MCF 10A (cell line): ENCODE data around the gene ELAPOR2. TPM values are rescaled to one million over a fixed set of nuclear protein-coding genes. Genes with fewer than 3 reads are reported as not detected.

Experiments
- BruUV-seq: library from RNA; stranded (reverse); fragments of 400-500 nt; replicated peaks from 2 replicates; lab custom pipeline; 2021; lab: Mats Ljungman, UMichigan
- CTCF ChIA-PET: fragments of 300-600 bp; sonication (Branson Sonifier 250); formaldehyde crosslinking; extraction: SDS; loops from one replicate; lab custom pipeline; 2021; ENCODE audit warnings: antibody characterized with exemption, inconsistent platforms; lab: Yijun Ruan, JAX
- POLR2A ChIA-PET: fragments of 300-600, 350-650 bp; sonication (Branson Sonifier 250); formaldehyde crosslinking; extraction: SDS; loops from one replicate; lab custom pipeline; 2020; ENCODE audit warnings: antibody characterized with exemption, inconsistent platforms; lab: Yijun Ruan, JAX
- DNase-seq: peaks from one replicate; pipeline ENCODE4 v3.0.0-alpha.2; 2018; ENCODE audit not compliant: unreplicated experiment
- H3K27ac Mint-ChIP-seq: one replicate; pipeline ENCODE4 v1.8.0; 2022; ENCODE audit warnings: mild to moderate bottlenecking, low read depth, mixed read lengths; ENCODE audit not compliant: unreplicated experiment
- H3K27me3 Mint-ChIP-seq: one replicate; pipeline ENCODE4 v1.8.0; 2022; ENCODE audit warnings: mixed read lengths; ENCODE audit not compliant: insufficient read depth, unreplicated experiment
- H3K36me3 Mint-ChIP-seq: one replicate; pipeline ENCODE4 v1.8.0; 2022; ENCODE audit warnings: mild to moderate bottlenecking, moderate library complexity, mixed read lengths; ENCODE audit not compliant: insufficient read depth, unreplicated experiment
- H3K4me1 Mint-ChIP-seq: one replicate; pipeline ENCODE4 v1.8.0; 2022; ENCODE audit warnings: mixed read lengths; ENCODE audit not compliant: insufficient read depth, unreplicated experiment
- H3K4me3 Mint-ChIP-seq: one replicate; pipeline ENCODE4 v1.8.0; 2022; ENCODE audit warnings: mild to moderate bottlenecking, moderate library complexity, mixed read lengths; ENCODE audit not compliant: unreplicated experiment
- H3K9me3 Mint-ChIP-seq: one replicate; pipeline ENCODE4 v1.8.0; 2022; ENCODE audit warnings: mixed read lengths; ENCODE audit not compliant: unreplicated experiment
- CTCF ChIP-seq: fragments of 200-600 bp; IDR thresholded peaks from one replicate; pipeline ENCODE4 v1.8.0; 2022; ENCODE audit warnings: antibody characterized with exemption, mild to moderate bottlenecking; ENCODE audit not compliant: unreplicated experiment
- intact Hi-C: fragments of 100-400 bp; cut with micrococcal nuclease; formaldehyde crosslinking; loops from 2 replicates; pipeline ENCODE4 v1.14.1; 2022
- total RNA-seq: library from RNA; stranded (reverse); gene quantifications from 2 replicates; pipeline ENCODE4 v1.2.3, GENCODE V29; 2022

Gene ELAPOR2
- total RNA-seq, 1 experiment from 2014 or later = 16.3 TPM

- ChIA-PET CTCF (interaction anchor here (0.6 to 1.2 kb wide), 3 partner anchors 42 to 134 kb away, joined by 3 to 5 read pairs (median 3); no protein-coding TSS in a partner anchor), POLR2A (interaction anchor here (0.6 to 2.9 kb wide), 14 partner anchors 17 to 279 kb away, joined by 3 to 18 read pairs (median 4); partner anchors contain the start of genes DMTF1, ELAPOR2 and TMEM243)
- Mint-ChIP-seq H3K27ac (peak overlapping the region; percentile 94), H3K4me3 (peak overlapping the region; percentile 81), H3K36me3 (no peaks in the 10 kb centered on the region), H3K9me3 (peaks cover 7% of the 10 kb centered on the region), H3K4me1 (peaks cover 12% of the 10 kb centered on the region), H3K27me3 (peaks cover 11% of the 10 kb centered on the region)
- BruUV-seq = TSS peak; percentile 54
- peak; percentile 13 for DNase-seq
- intact Hi-C loops = loop anchor here (1.0 kb wide), 1 partner anchor 100 kb away; no protein-coding TSS in a partner anchor
- TF ChIP-seq CTCF = no peak
Observed at GRCh38 chr7:87038993-87039690, 20.3 kb downstream of the ELAPOR2 start.

- DNase-seq = no peak
- H3K27ac Mint-ChIP-seq = no peak overlapping the region
- peaks cover 11% of the 10 kb centered on the region for H3K27me3 Mint-ChIP-seq
- no peak for TF ChIP-seq CTCF
- H3K4me1 Mint-ChIP-seq = peaks cover 12% of the 10 kb centered on the region
- intact Hi-C loops = no loop called here
- no TSS peak for BruUV-seq
- ChIA-PET CTCF (no interaction called here), POLR2A (no interaction called here)
- no peak overlapping the region for H3K4me3 Mint-ChIP-seq
- H3K36me3 Mint-ChIP-seq = no peaks in the 10 kb centered on the region
- H3K9me3 Mint-ChIP-seq = no peaks in the 10 kb centered on the region
Observed at GRCh38 chr7:87036985-87037384, 22.5 kb downstream of the ELAPOR2 start.

GRCh38 chr7:87032604-87033339 is 26.7 kb downstream of the ELAPOR2 start:
- peaks cover 11% of the 10 kb centered on the region for H3K4me1 Mint-ChIP-seq
- no peak overlapping the region for H3K4me3 Mint-ChIP-seq
- DNase-seq = no peak
- H3K9me3 Mint-ChIP-seq = no peaks in the 10 kb centered on the region
- no peak for TF ChIP-seq CTCF
- H3K27ac Mint-ChIP-seq = no peak overlapping the region
- ChIA-PET POLR2A (no interaction called here), CTCF (interaction anchor here (0.7 kb wide), 1 partner anchor 197 kb away, joined by 3 read pairs; no protein-coding TSS in a partner anchor)
- BruUV-seq = no TSS peak
- peaks cover 11% of the 10 kb centered on the region for H3K27me3 Mint-ChIP-seq
- intact Hi-C loops = no loop called here
- H3K36me3 Mint-ChIP-seq = no peaks in the 10 kb centered on the region

GRCh38 chr7:87029078-87029477 is 30.4 kb downstream of the ELAPOR2 start:
- DNase-seq = no peak
- Mint-ChIP-seq H3K36me3 (no peaks in the 10 kb centered on the region), H3K27me3 (no peaks in the 10 kb centered on the region), H3K27ac (no peak overlapping the region), H3K9me3 (no peaks in the 10 kb centered on the region), H3K4me1 (no peaks in the 10 kb centered on the region), H3K4me3 (no peak overlapping the region)
- no peak for TF ChIP-seq CTCF
- POLR2A ChIA-PET = interaction anchor here (1.2 kb wide), 1 partner anchor 25 kb away, joined by 3 read pairs; no protein-coding TSS in a partner anchor
- BruUV-seq = no TSS peak
- CTCF ChIA-PET = interaction anchor here (0.7 kb wide), 1 partner anchor 9 kb away, joined by 3 read pairs; no protein-coding TSS in a partner anchor
- intact Hi-C loops = no loop called here
